ENCODE measurements around the gene MCF2L.

MCF2L gene

DNA sequence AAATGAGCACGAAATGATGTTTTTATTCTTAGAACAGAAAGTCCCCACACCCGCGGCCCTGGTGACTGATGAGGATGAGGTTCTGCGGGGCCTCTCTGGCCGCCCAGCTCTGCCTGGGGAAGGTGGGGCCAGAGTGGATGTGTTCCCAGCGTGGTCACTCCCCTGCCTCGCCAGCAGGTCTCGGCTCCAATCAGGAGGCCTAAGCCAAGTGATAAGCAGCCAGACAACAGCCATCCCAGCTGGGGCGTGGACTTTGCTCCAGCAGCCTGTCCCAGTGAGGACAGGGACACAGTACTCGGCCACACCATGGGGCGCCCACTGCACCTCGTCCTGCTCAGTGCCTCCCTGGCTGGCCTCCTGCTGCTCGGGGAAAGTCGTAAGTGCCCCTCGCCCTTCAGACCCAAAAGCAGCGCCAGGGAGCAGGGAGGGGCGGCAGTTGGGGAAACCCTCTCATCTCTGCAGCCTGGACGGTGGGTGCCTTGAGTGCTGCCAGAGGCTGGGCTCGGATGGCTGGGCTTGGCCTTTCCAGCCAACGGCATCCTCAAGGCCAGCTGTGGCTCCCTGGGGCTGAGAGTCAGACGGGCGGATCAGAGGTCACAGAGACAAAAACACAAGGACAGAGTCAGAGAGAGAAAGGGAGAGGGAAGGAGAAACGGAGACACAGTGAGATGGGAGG is 153.7 kb downstream of the MCF2L start, which contains the start of gene F10:
Gene F10, plus strand, starts transcription at position 250 of the 676 bp plus-strand sequence. Its CDS starts 57 bp downstream, at position 307.
- Histone ChIP-seq H3K27ac (peak within 1 kb of the TSS; percentile 41 to 77), H3K4me3 (peak within 1 kb of the TSS; percentile 65)
- TF ChIP-seq, protein P1, sequence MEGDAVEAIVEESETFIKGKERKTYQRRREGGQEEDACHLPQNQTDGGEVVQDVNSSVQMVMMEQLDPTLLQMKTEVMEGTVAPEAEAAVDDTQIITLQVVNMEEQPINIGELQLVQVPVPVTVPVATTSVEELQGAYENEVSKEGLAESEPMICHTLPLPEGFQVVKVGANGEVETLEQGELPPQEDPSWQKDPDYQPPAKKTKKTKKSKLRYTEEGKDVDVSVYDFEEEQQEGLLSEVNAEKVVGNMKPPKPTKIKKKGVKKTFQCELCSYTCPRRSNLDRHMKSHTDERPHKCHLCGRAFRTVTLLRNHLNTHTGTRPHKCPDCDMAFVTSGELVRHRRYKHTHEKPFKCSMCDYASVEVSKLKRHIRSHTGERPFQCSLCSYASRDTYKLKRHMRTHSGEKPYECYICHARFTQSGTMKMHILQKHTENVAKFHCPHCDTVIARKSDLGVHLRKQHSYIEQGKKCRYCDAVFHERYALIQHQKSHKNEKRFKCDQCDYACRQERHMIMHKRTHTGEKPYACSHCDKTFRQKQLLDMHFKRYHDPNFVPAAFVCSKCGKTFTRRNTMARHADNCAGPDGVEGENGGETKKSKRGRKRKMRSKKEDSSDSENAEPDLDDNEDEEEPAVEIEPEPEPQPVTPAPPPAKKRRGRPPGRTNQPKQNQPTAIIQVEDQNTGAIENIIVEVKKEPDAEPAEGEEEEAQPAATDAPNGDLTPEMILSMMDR (IDR thresholded peaks at IDR 0.05) = no peak
- DNase-seq (ENCODE audit: low spot score) = peak; percentile 79

DNA sequence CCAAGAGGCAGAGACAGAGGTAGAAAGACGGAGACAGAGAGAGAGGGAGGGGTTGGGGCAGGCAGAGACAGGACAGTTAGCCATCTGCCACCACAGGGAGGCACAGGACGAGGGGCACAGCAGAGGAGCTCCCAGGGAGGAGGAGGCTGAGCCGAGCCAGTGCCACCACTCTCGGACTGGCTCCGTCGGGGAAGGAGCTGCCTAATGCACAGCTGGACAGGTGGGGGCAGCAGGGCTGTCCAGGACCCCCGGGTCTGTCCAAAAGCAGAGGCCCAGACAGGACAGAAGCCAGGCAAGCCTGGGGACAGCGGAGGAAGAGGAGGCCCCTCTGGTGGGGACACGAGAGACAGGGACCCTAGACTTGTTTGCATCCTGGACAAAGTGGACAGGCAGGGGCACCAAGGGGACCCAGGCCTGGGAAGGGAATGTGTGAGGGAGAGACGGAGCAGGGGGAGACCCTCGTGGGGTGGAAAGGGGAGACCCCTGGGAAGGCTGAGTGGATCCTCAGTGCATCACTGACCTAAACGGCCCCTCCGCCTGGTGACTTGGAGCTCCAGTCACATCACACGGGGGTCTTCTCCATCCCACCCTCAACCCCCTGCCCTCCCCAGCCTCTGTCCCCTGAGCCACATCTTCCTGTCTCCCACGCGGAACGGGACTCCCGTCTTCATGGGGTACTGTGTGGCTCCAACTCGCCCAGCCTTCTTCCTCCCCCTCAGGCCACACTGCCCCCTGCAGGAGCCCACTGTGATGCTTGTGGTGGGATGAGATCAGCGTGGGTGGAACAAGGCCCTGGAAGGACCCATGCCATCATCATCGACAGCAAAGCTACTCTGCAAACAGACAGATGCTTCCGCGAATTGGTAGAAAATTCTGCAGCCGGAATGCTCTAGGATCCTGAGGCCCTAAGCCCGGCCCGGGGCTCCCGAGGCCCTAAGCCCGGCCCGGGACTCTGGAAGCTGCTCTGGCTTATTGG is 154.5 kb downstream of the MCF2L start:
- Histone ChIP-seq H3K27ac (peak overlapping the region; percentile 41 to 77), H3K4me3 (peak overlapping the region; percentile 65)
- DNase-seq (ENCODE audit: low spot score) = peak; percentile 58
- TF ChIP-seq, protein P1 (IDR thresholded peaks at IDR 0.05) = no peak

- Histone ChIP-seq H3K27ac (no peak overlapping the region), H3K4me3 (no peak overlapping the region)
- TF ChIP-seq, protein P1 (IDR thresholded peaks at IDR 0.05) = no peak
- DNase-seq (ENCODE audit: low spot score) = peak; percentile 70
Observed at GRCh38 chr13:113124211-113124970, 155.4 kb downstream of the MCF2L start.

DNA sequence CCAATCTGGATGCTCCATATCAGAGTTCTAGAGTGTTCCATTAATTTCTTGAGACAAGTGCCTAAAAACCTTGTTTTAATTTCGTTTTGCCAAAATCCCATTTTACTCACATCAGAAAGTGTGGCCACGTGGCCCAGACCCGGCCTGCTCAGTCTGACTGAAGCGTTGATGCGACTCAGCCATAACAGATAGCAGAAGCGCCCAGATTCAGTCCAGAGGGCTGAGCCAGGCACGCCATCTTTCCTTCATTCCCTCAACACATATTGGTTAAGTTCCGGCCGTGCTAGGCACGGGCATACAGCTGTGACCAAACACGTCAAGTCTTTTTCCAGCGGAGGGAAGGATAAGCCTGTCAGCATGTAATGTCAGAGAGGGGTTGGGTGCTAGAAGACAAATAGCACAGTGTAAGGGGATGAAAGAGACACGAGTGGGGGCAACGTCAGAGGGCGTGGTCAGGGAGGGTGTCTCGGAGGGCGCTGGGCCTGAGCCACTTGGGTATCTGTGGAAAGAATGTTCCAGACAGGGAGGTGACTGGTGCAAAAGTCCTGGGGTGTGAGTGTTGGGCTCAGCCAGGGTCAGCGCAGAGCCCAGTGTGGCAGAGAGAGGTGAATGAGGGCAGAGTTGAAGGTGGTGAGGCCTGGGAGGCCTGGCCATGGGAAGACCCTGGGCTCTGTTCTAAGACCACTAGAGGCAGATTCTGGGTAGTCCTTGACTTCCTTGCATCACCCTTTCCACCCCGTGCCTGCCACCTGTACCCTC is 156.7 kb downstream of the MCF2L start:
- no peak overlapping the region for H3K4me3 ChIP-seq
- peak; percentile 63 for DNase-seq (ENCODE audit: low spot score)
- H3K27ac ChIP-seq = no peak overlapping the region
- TF ChIP-seq, protein P1 (IDR thresholded peaks at IDR 0.05) = no peak

DNA sequence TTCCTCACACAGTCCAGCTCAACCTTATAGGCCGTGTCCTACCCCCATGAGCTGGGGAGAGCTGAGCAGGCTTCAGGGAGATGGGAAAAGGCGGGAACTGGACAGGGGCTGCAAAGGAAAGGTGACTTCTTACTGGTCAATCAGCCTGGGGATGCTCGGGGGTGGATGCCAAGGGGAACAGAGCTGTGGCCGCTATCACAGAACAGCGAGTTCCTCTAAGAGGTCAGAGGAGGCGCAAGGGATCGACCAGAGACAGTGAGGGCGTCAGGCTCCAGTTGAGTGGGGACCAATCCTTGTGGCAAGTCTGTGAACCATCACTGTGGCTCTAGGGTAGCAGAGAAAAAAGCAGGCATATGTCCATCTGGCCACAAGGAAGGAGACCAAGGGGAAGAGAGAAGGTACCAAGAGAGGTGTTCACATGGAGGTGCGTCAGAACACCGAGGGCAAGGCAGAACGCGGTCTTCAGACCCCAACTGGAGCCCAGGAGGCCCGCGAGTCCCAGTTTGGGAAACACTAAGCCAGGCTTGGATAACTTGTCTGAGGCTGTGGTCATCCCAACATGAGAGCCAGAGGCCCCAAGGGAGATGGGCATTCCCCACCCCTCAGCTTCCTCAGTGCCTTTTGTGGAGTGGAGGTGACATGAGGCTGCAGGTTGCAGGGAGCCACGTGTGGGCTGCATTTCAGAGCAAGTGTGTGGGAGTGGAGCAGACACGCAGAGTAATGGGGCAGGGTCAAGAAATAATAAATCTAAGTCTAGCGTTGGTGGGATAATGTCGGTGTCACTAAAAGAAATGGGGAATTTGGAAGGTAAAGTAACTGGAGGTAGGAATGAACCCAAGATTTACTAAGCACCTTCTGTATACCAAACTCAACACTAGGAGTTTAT is 157.5 kb downstream of the MCF2L start:
- TF ChIP-seq, protein P1 (IDR thresholded peaks at IDR 0.05) = no peak
- no peak overlapping the region for H3K27ac ChIP-seq

More for the DNA sequence above, 157.5 kb downstream of the MCF2L start:
- DNase-seq (ENCODE audit: low spot score) = peak; percentile 53
- no peak overlapping the region for H3K4me3 ChIP-seq
